WTC11 (cell line): Measurements from ENCODE around the gene PRLR. TPM values are rescaled to one million over a fixed set of nuclear protein-coding genes. Genes with fewer than 3 reads are reported as not detected.

Experiments
- AFF4 ChIP-seq: sonication (generic); formaldehyde crosslinking; IDR thresholded peaks from 2 replicates; pipeline ENCODE4 v1.8.1; 2023; ENCODE audit warnings: mild to moderate bottlenecking, missing genetic modification reagents, borderline replicate concordance
- ATF1 ChIP-seq: sonication (generic); formaldehyde crosslinking; IDR thresholded peaks from 2 replicates; pipeline ENCODE4 v1.8.1; 2023; ENCODE audit warnings: mild to moderate bottlenecking, moderate library complexity, missing genetic modification reagents
- E2F1 ChIP-seq: sonication (generic); formaldehyde crosslinking; IDR thresholded peaks from 2 replicates; pipeline ENCODE4 v1.8.0; 2022; ENCODE audit warnings: mild to moderate bottlenecking, missing genetic modification reagents
- ESRRA ChIP-seq: sonication (generic); formaldehyde crosslinking; IDR thresholded peaks from 2 replicates; pipeline ENCODE4 v1.8.1; 2022; ENCODE audit warnings: mild to moderate bottlenecking, missing genetic modification reagents, borderline replicate concordance
- ETV6 ChIP-seq: sonication (generic); formaldehyde crosslinking; IDR thresholded peaks from 2 replicates; pipeline ENCODE4 v1.8.1; 2022; ENCODE audit warnings: mild to moderate bottlenecking, missing genetic modification reagents
- GRHL2 ChIP-seq: fragments of 250-450 bp; sonication (Bioruptor Pico); IDR thresholded peaks from 2 replicates; pipeline ENCODE4 v1.8.0; 2022; ENCODE audit warnings: mild to moderate bottlenecking, moderate library complexity; ENCODE audit not compliant: insufficient replicate concordance, severe bottlenecking
- HMGA2 ChIP-seq: fragments of 250-450 bp; sonication (Bioruptor Pico); IDR thresholded peaks from 2 replicates; pipeline ENCODE4 v1.4.0; 2021; ENCODE audit warnings: mild to moderate bottlenecking, moderate library complexity
- HMGXB4 ChIP-seq: sonication (generic); formaldehyde crosslinking; IDR thresholded peaks from 2 replicates; pipeline ENCODE4 v1.8.1; 2023; ENCODE audit warnings: mild to moderate bottlenecking, moderate library complexity, missing genetic modification reagents
- MLX ChIP-seq: sonication (generic); formaldehyde crosslinking; IDR thresholded peaks from 2 replicates; pipeline ENCODE4 v1.8.1; 2023; ENCODE audit warnings: mild to moderate bottlenecking, missing genetic modification reagents, moderate library complexity
- MXD4 ChIP-seq: fragments of 250-450 bp; sonication (Bioruptor Pico); IDR thresholded peaks from 2 replicates; pipeline ENCODE4 v1.8.0; 2021; ENCODE audit warnings: mild to moderate bottlenecking, moderate library complexity, borderline replicate concordance
- NFATC4 ChIP-seq: fragments of 250-450 bp; sonication (Bioruptor Pico); IDR thresholded peaks from 2 replicates; pipeline ENCODE4 v1.9.0; 2021; ENCODE audit warnings: mild to moderate bottlenecking
- NFE2L1 ChIP-seq: sonication (generic); formaldehyde crosslinking; IDR thresholded peaks from 2 replicates; pipeline ENCODE4 v1.8.1; 2023; ENCODE audit warnings: missing genetic modification reagents
- TP53 ChIP-seq: sonication (generic); formaldehyde crosslinking; IDR thresholded peaks from 2 replicates; pipeline ENCODE4 v1.8.1; 2023; ENCODE audit warnings: mild to moderate bottlenecking, missing genetic modification reagents
- ZNF121 ChIP-seq: sonication (generic); formaldehyde crosslinking; IDR thresholded peaks from 2 replicates; pipeline ENCODE4 v1.8.0; 2023; ENCODE audit warnings: missing genetic modification reagents
- ZNF219 ChIP-seq: sonication (generic); formaldehyde crosslinking; IDR thresholded peaks from 2 replicates; pipeline ENCODE4 v1.8.0; 2023; ENCODE audit warnings: missing genetic modification reagents, mild to moderate bottlenecking, borderline replicate concordance
- ZNF425 ChIP-seq: fragments of 250-450 bp; sonication (Bioruptor Pico); conservative IDR thresholded peaks from 2 replicates; pipeline ENCODE4 v1.9.0; 2021; ENCODE audit warnings: mild to moderate bottlenecking
- ZSCAN18 ChIP-seq: fragments of 250-450 bp; sonication (Bioruptor Pico); IDR thresholded peaks from 2 replicates; pipeline ENCODE4 v2.1.2; 2022; ENCODE audit warnings: mild to moderate bottlenecking, moderate library complexity
- total RNA-seq: library from RNA; stranded (reverse); gene quantifications from 3 replicates; pipeline ENCODE4 v1.2.3, GENCODE V29; 2021
- TF ChIP-seq, protein P1 (sequence below): fragments of 250-450 bp; sonication (Bioruptor Pico); IDR thresholded peaks from 2 replicates; pipeline ENCODE4 v1.9.0; 2021; ENCODE audit warnings: mild to moderate bottlenecking
- TF ChIP-seq, protein P2 (sequence below): sonication (generic); formaldehyde crosslinking; conservative IDR thresholded peaks from 2 replicates; pipeline ENCODE4 v1.8.1; 2022; ENCODE audit warnings: mild to moderate bottlenecking, missing genetic modification reagents
- TF ChIP-seq, protein P3 (sequence below): sonication (generic); formaldehyde crosslinking; IDR thresholded peaks from 2 replicates; pipeline ENCODE4 v1.8.1; 2022; ENCODE audit warnings: mild to moderate bottlenecking, moderate library complexity, missing genetic modification reagents
- TF ChIP-seq, protein P4 (sequence below): sonication (generic); formaldehyde crosslinking; IDR thresholded peaks from 2 replicates; pipeline ENCODE4 v1.8.0; 2023; ENCODE audit warnings: mild to moderate bottlenecking, missing genetic modification reagents

Gene PRLR
- total RNA-seq, 1 experiment from 2014 or later, result 3.2 TPM

- TF ChIP-seq ESRRA, result no peak
- TF ChIP-seq GRHL2 (CRISPR knock-in tag), result no peak
- TF ChIP-seq NFATC4 (CRISPR knock-in tag), result no peak
- TF ChIP-seq HMGXB4, result peak; percentile 48; the same call in 1 of the 2 replicates
- TF ChIP-seq, protein P1, sequence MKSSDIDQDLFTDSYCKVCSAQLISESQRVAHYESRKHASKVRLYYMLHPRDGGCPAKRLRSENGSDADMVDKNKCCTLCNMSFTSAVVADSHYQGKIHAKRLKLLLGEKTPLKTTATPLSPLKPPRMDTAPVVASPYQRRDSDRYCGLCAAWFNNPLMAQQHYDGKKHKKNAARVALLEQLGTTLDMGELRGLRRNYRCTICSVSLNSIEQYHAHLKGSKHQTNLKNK, result no peak
- no peak for TF ChIP-seq MXD4 (CRISPR knock-in tag)
- no peak for TF ChIP-seq ZNF121 (CRISPR knock-in tag)
- TF ChIP-seq NFE2L1 (CRISPR knock-in tag), result 0 out of 2 replicates have a peak, but pooled peaks have one; percentile 43
- TF ChIP-seq, protein P2, sequence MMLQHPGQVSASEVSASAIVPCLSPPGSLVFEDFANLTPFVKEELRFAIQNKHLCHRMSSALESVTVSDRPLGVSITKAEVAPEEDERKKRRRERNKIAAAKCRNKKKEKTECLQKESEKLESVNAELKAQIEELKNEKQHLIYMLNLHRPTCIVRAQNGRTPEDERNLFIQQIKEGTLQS (CRISPR knock-in tag), result no peak
- no peak for TF ChIP-seq E2F1 (CRISPR knock-in tag)
- no peak for TF ChIP-seq ZNF219 (CRISPR knock-in tag)
- TF ChIP-seq HMGA2 (CRISPR knock-in tag), result no peak
- TF ChIP-seq, protein P3, sequence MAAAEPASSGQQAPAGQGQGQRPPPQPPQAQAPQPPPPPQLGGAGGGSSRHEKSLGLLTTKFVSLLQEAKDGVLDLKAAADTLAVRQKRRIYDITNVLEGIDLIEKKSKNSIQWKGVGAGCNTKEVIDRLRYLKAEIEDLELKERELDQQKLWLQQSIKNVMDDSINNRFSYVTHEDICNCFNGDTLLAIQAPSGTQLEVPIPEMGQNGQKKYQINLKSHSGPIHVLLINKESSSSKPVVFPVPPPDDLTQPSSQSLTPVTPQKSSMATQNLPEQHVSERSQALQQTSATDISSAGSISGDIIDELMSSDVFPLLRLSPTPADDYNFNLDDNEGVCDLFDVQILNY (CRISPR knock-in tag), result no peak
- no peak for TF ChIP-seq MLX
- TF ChIP-seq ZNF425, result no peak
- TF ChIP-seq ZSCAN18 (CRISPR knock-in tag), result no peak
- TF ChIP-seq TP53 (CRISPR knock-in tag), result no peak
- no peak for TF ChIP-seq AFF4
- TF ChIP-seq, protein P4, sequence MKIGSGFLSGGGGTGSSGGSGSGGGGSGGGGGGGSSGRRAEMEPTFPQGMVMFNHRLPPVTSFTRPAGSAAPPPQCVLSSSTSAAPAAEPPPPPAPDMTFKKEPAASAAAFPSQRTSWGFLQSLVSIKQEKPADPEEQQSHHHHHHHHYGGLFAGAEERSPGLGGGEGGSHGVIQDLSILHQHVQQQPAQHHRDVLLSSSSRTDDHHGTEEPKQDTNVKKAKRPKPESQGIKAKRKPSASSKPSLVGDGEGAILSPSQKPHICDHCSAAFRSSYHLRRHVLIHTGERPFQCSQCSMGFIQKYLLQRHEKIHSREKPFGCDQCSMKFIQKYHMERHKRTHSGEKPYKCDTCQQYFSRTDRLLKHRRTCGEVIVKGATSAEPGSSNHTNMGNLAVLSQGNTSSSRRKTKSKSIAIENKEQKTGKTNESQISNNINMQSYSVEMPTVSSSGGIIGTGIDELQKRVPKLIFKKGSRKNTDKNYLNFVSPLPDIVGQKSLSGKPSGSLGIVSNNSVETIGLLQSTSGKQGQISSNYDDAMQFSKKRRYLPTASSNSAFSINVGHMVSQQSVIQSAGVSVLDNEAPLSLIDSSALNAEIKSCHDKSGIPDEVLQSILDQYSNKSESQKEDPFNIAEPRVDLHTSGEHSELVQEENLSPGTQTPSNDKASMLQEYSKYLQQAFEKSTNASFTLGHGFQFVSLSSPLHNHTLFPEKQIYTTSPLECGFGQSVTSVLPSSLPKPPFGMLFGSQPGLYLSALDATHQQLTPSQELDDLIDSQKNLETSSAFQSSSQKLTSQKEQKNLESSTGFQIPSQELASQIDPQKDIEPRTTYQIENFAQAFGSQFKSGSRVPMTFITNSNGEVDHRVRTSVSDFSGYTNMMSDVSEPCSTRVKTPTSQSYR (CRISPR knock-in tag), result peak; percentile 68; the same call in 1 of the 2 replicates
- TF ChIP-seq ATF1 (CRISPR knock-in tag), result no peak
- TF ChIP-seq ETV6 (CRISPR knock-in tag), result no peak; the same call in 1 of the 2 replicates
Observed at GRCh38 chr5:35229076-35230037, 930 bp downstream of the PRLR start (continued).
